ENCODE results near the gene NLRC5. TPM values are rescaled to one million over a fixed set of nuclear protein-coding genes. Genes with fewer than 3 reads are reported as not detected.

The NLRC5 gene
- total RNA-seq, 3 donors from 2014 or later = 18.4 to 34.4 (median 24.1) TPM

DNA sequence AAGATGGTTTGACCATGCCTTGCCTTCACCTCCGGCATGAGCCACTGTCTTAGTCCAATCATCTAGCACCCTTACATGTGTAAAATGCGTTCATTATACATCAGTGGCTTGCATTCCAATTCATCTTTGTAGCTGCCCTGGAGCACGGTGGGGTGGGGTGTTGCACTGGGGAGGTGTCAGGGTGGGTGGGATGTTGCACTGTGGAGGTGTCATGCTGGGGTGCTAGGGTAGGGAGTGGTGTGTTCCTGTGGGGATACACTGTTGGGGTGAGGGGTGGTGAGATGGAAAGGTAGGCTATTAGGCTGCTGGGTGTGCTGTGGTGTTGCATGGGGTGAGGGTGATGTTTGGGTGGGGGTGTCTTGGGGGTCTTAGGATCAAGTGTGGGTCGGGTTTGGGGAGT lies 47.0 kb downstream of the NLRC5 start:
- Histone ChIP-seq H3K36me3 (no peaks in the 10 kb centered on the region), H3K4me3 (no peak overlapping the region), H3K4me1 (no peaks in the 10 kb centered on the region), H3K27me3 (no peaks in the 10 kb centered on the region), H3K27ac (no peak overlapping the region), H3K9me3 (no peaks in the 10 kb centered on the region)
- DNase-seq (ENCODE audit: low spot score in 2 of 2) = no peak
- TF ChIP-seq, protein P1, sequence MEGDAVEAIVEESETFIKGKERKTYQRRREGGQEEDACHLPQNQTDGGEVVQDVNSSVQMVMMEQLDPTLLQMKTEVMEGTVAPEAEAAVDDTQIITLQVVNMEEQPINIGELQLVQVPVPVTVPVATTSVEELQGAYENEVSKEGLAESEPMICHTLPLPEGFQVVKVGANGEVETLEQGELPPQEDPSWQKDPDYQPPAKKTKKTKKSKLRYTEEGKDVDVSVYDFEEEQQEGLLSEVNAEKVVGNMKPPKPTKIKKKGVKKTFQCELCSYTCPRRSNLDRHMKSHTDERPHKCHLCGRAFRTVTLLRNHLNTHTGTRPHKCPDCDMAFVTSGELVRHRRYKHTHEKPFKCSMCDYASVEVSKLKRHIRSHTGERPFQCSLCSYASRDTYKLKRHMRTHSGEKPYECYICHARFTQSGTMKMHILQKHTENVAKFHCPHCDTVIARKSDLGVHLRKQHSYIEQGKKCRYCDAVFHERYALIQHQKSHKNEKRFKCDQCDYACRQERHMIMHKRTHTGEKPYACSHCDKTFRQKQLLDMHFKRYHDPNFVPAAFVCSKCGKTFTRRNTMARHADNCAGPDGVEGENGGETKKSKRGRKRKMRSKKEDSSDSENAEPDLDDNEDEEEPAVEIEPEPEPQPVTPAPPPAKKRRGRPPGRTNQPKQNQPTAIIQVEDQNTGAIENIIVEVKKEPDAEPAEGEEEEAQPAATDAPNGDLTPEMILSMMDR (IDR thresholded peaks at IDR 0.05) = no peak
- TF ChIP-seq POLR2A (IDR thresholded peaks at IDR 0.05) (no peak), POLR2AphosphoS5 (IDR thresholded peaks at IDR 0.05) (no peak)
- intact Hi-C loops (cut with DNase I; ENCODE audit: low total_unique reads) = no loop called here

DNA sequence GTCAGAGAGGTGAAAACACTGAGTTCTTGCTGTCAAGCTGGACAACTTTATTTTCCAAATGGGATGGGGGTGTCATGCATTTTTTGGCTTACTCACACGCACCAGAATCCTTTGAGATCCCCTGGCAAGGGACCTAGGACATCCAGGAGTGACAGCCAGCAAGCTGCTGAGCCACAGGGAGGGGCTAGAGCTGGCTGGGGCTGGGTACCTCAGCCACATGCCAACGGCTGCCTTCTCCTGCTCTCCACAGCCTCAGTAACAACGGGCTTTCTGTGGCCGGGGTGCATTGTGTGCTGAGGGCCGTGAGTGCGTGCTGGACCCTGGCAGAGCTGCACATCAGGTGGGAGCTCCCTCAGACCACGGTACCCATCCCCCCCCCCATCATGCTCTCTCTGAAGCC lies 47.6 kb downstream of the NLRC5 start:
- intact Hi-C loops (cut with DNase I; ENCODE audit: low total_unique reads) = no loop called here
- TF ChIP-seq, protein P1 (IDR thresholded peaks at IDR 0.05) = no peak
- TF ChIP-seq POLR2A (IDR thresholded peaks at IDR 0.05) = no peak
- no peak for TF ChIP-seq POLR2AphosphoS5 (IDR thresholded peaks at IDR 0.05)
- Histone ChIP-seq H3K4me3 (no peak overlapping the region), H3K9me3 (no peaks in the 10 kb centered on the region), H3K27ac (no peak overlapping the region), H3K36me3 (no peaks in the 10 kb centered on the region), H3K27me3 (no peaks in the 10 kb centered on the region), H3K4me1 (no peaks in the 10 kb centered on the region)
- no peak for DNase-seq (ENCODE audit: low spot score in 2 of 2)

DNA sequence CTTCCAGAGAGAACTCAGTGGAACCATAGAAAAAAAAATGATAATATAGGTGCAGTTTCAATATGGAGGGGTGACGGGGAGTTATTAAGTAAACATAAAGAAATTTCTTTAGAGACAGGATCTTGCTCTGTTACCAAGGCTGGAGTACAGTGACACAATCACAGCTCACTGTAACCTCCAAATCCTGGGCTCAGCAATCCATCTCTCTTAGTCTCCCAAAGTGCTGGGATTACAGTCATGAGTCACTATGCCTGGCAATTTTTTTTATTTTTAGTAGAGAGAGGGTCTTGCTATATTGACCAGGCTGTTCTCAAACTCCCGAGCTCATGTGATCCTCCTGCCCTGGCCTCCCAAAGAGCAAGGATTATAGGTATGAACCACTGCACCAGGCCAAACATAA lies 48.8 kb downstream of the NLRC5 start:
- H3K36me3 ChIP-seq = no peaks in the 10 kb centered on the region
- H3K4me3 ChIP-seq = no peak overlapping the region
- no peak overlapping the region for H3K27ac ChIP-seq
- H3K27me3 ChIP-seq = no peaks in the 10 kb centered on the region
- no peak for DNase-seq (ENCODE audit: low spot score in 2 of 2)
- TF ChIP-seq POLR2AphosphoS5 (IDR thresholded peaks at IDR 0.05) (no peak), POLR2A (IDR thresholded peaks at IDR 0.05) (no peak)
- TF ChIP-seq, protein P1 (IDR thresholded peaks at IDR 0.05) = no peak
- intact Hi-C loops (cut with DNase I; ENCODE audit: low total_unique reads) = no loop called here
- no peaks in the 10 kb centered on the region for H3K9me3 ChIP-seq
- no peaks in the 10 kb centered on the region for H3K4me1 ChIP-seq

DNA sequence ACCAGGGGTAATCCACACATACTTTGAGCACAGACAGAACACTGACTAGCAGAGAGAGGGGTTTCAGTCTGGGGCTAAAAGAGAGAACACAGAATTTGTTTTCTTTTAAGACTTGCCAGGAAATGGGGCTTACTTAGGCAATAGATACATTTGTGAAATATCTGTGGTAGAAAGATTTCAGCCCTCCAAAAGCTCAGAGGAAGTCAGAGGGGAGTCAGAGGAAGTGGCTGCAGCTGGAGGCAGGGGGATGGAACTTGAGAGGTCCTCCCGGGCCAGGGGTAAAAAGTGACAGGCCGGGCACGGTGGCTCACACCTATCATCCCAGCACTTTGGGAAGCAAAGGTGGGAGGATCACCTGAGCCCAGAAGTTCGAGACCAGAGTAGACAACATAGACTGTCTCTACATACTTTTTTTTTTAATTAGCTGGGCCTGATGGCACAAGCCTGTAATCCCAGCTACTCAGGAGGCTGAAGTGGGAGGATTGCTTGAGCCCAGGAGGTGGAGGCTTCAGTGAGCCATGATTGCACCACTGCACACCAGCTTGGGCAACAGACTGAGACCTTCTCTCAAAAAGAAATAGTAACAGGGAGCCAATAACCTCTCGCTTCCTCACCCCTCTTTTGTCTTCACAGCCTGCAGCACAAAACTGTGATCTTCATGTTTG lies 49.9 kb downstream of the NLRC5 start:
- no peak for DNase-seq (ENCODE audit: low spot score in 2 of 2)
- Histone ChIP-seq H3K36me3 (no peaks in the 10 kb centered on the region), H3K4me1 (no peaks in the 10 kb centered on the region), H3K9me3 (no peaks in the 10 kb centered on the region), H3K4me3 (no peak overlapping the region), H3K27me3 (no peaks in the 10 kb centered on the region), H3K27ac (peak overlapping the region in 1 of 2 donors; percentile 61)
- intact Hi-C loops (cut with DNase I; ENCODE audit: low total_unique reads) = no loop called here
- TF ChIP-seq POLR2A (IDR thresholded peaks at IDR 0.05) (no peak), POLR2AphosphoS5 (IDR thresholded peaks at IDR 0.05) (no peak)
- TF ChIP-seq, protein P1 (IDR thresholded peaks at IDR 0.05) = no peak

DNA sequence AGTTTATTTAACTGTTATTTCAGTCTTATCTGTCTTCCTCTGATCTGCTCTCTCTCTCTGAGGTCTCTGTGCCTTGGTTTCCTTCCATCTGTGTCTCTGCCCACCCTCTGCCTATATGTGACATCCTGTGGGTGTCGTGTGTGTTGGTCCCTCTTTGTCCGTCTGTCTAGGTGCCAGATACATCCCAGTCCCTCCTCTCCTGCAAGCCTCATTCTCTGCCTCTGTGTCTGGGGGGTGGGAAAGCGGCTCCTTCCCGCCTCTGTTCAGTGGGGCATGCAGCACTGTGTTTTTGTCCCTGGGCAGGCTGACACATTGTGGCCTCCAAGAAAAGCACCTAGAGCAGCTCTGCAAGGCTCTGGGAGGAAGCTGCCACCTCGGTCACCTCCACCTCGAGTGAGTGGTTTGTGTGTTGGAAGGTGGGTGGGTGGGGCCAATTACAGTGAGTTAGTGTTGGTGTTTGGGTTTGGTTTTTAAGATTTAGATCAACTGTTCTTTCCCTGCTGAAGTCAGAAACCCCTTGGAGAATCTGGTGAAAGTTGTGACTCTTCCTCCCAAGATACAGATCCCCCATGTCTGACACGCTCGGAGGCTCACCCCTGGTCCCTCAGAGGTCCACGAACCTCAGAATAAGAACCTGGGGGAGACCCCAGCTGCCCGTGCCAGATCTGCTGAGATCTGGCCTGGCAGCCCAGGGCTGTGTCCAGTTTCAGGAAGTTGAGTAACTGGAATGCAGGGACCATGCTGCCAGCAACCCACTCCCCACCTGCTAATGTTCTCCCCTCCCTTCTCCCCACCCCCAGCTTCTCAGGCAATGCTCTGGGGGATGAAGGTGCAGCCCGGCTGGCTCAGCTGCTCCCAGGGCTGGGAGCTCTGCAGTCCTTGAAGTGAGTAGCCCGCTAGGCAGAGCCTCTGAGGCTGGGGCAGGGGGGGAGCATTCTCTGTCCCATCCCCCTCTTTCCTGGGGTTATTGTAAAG lies 52.1 kb downstream of the NLRC5 start:
- intact Hi-C loops (cut with DNase I; ENCODE audit: low total_unique reads) = no loop called here
- no peak for DNase-seq (ENCODE audit: low spot score in 2 of 2)
- Histone ChIP-seq H3K4me3 (no peak overlapping the region), H3K36me3 (no peaks in the 10 kb centered on the region), H3K27ac (peak overlapping the region in 1 of 2 donors; percentile 19), H3K4me1 (no peaks in the 10 kb centered on the region), H3K27me3 (no peaks in the 10 kb centered on the region), H3K9me3 (no peaks in the 10 kb centered on the region)
- TF ChIP-seq, protein P1 (IDR thresholded peaks at IDR 0.05) = no peak
- TF ChIP-seq POLR2A (IDR thresholded peaks at IDR 0.05) (no peak), POLR2AphosphoS5 (IDR thresholded peaks at IDR 0.05) (no peak)
